GM12865 (cell line): ENCODE measurements around the gene SLC24A3.

Experiments used
- DNase-seq: peaks from one replicate; pipeline ENCODE4 v3.0.0; 2010; ENCODE audit warnings: low read depth
- H3K4me3 ChIP-seq: 2 replicates; pipeline ENCODE4 v1.5.1; 2011; ENCODE audit warnings: mild to moderate bottlenecking, low read depth, low read length, control low read depth
- TF ChIP-seq, protein P1 (sequence below): IDR thresholded peaks from 2 replicates; pipeline ENCODE4 v1.5.1; 2011; ENCODE audit warnings: low read length, control low read depth, low read depth, inconsistent platforms; ENCODE audit not compliant: insufficient read depth; ENCODE audit errors: missing control alignments

SLC24A3 gene

GRCh38 chr20:19588241-19588640 is 375.8 kb downstream of the SLC24A3 start:
- no peak overlapping the region for H3K4me3 ChIP-seq
- TF ChIP-seq, protein P1, sequence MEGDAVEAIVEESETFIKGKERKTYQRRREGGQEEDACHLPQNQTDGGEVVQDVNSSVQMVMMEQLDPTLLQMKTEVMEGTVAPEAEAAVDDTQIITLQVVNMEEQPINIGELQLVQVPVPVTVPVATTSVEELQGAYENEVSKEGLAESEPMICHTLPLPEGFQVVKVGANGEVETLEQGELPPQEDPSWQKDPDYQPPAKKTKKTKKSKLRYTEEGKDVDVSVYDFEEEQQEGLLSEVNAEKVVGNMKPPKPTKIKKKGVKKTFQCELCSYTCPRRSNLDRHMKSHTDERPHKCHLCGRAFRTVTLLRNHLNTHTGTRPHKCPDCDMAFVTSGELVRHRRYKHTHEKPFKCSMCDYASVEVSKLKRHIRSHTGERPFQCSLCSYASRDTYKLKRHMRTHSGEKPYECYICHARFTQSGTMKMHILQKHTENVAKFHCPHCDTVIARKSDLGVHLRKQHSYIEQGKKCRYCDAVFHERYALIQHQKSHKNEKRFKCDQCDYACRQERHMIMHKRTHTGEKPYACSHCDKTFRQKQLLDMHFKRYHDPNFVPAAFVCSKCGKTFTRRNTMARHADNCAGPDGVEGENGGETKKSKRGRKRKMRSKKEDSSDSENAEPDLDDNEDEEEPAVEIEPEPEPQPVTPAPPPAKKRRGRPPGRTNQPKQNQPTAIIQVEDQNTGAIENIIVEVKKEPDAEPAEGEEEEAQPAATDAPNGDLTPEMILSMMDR = no peak
- no peak for DNase-seq

DNA sequence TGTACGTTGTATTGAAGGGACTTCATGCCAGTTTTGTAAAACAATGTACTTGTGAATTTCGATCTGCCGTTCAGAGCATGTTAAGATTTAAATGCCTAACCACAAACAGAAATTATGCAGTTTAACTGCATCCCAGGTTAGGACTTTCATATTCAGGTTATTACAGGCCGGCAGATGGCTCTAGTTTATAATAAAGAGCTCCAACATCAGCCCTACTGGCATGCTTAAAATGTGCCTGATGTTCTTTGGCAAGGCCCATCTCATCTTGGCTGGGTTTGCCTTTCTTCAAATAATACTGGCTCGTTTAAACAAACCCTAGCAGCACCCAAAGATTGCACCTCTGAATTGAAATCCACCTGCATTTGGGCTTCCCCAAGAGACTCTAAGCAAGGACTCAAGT is 376.3 kb downstream of the SLC24A3 start:
- TF ChIP-seq, protein P1 = no peak
- H3K4me3 ChIP-seq = no peak overlapping the region
- no peak for DNase-seq

GRCh38 chr20:19589787-19590362 is 377.4 kb downstream of the SLC24A3 start:
- no peak for DNase-seq
- no peak overlapping the region for H3K4me3 ChIP-seq
- TF ChIP-seq, protein P1 = no peak

GRCh38 chr20:19590382-19590781 is 377.9 kb downstream of the SLC24A3 start:
- no peak for DNase-seq
- TF ChIP-seq, protein P1 = no peak
- H3K4me3 ChIP-seq = no peak overlapping the region

DNA sequence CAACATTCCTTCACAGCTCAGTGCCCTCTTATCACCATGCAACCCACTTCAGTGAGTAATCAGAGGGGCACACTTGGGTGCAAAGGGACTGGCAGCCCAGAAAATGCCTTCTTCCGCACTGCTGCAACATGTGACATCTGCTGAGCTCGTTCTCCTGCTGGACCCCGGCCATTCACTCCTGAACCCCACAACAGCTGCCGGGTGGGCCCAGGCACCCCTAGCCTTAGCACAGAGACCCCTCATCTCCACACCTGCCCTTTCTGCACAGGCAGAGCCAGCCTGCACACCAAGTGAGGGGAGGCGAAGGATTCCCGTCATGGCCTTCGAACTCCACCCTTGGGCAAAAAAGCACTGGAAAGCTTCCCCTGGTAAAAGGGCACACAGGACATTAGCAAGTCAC is 381.3 kb downstream of the SLC24A3 start:
- H3K4me3 ChIP-seq = no peak overlapping the region
- no peak for DNase-seq
- TF ChIP-seq, protein P1 = no peak

DNA sequence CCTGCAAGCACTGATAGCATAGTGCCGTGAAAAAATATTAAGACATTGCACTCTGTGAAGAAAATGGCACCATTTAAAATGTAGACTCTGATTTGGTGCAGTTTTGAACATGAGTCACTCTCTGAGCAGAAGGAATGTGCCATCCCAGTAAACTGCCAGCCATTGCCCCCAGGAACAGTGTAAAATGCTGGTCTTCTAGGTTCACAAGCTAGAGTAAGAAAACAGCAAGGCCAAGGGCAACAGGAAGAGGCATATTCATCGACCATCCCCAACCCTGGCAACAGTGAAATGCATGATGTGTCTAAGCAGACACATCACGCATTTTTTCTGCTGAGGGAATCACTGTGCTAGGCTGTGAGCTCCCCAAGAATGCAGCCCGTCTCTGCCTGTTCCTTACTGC is 382.5 kb downstream of the SLC24A3 start:
- DNase-seq = no peak
- H3K4me3 ChIP-seq = no peak overlapping the region
- TF ChIP-seq, protein P1 = no peak
